ENCODE data around the gene LSAMP. TPM values are rescaled to one million over a fixed set of nuclear protein-coding genes. Genes with fewer than 3 reads are reported as not detected.

The LSAMP gene
- total and polyA plus RNA-seq, 2 of the 8 experiments (the other 6 are each of a cell fraction or from before 2014, with no cell fraction given) = 1.8 to 5.7 TPM

- no peak for TF ChIP-seq SIN3A (conservative IDR thresholded peaks at IDR 0.05 in 1 of 2, IDR thresholded peaks at IDR 0.05 in 1 of 2; ENCODE audit: low read depth in 1 of 2, low read length in 2 of 2)
- no peak for TF ChIP-seq YY1 (IDR thresholded peaks at IDR 0.05; ENCODE audit: low read depth, low read length)
- no peak for TF ChIP-seq TAF7 (optimal IDR thresholded peaks at IDR 0.05; ENCODE audit: borderline replicate concordance, low read depth, low read length)
- TF ChIP-seq JUND (IDR thresholded peaks at IDR 0.05; ENCODE audit: low read length) = no peak
- TF ChIP-seq NANOG (IDR thresholded peaks at IDR 0.05; ENCODE audit: insufficient read depth, low read depth, low read length, poor library complexity, severe bottlenecking) = no peak
- no peak for TF ChIP-seq CHD1 (IDR thresholded peaks at IDR 0.05; ENCODE audit: low read depth, low read length)
Observed at GRCh38 chr3:116179091-116179490, 266.2 kb downstream of the LSAMP start (continued).

Data from H1 (cell line).